K562 (cell line): Measurements from ENCODE around the gene PRSS38. TPM values are rescaled to one million over a fixed set of nuclear protein-coding genes. Genes with fewer than 3 reads are reported as not detected.
A peak's percentile ranks its signal among the peaks of the same experiment; 100 is the strongest.

Experiments
- ATAC-seq: fragments of 200-7000 bp; cut with Tn5 transposase; 3 replicates; pipeline ENCODE4 v1.9.1; 2020; ENCODE audit warnings: moderate library complexity
- BruUV-seq: library from RNA; stranded (reverse); fragments of 400-500 nt; replicated peaks from 2 replicates; lab custom pipeline; 2021; lab: Mats Ljungman, UMichigan
- CTCF ChIA-PET: fragments of 300-600 bp; formaldehyde crosslinking; extraction: SDS; loops from one replicate; lab custom pipeline; 2021; ENCODE audit warnings: low intra/inter-chr PET ratio; lab: Yijun Ruan, JAX
- POLR2A ChIA-PET: fragments of 300-600, 350-650 bp; sonication (Branson Sonifier 250); formaldehyde crosslinking; extraction: SDS; loops from one replicate; lab custom pipeline; 2021; ENCODE audit warnings: antibody characterized with exemption, inconsistent platforms; lab: Yijun Ruan, JAX
- DNase-seq, 4 experiments: peaks; one replicate each; pipeline versions ENCODE4 v3.0.0 to v3.0.0-alpha.2; 2011 to 2018; ENCODE audit warnings: low spot score in 3 of 4, mixed read lengths in 3 of 4; ENCODE audit errors: extremely low read depth in 1 of 4
- FAIRE-seq: peaks from 2 replicates; lab custom pipeline; 2011; peaks lifted over from hg19 to GRCh38; lab: Jason Lieb, UNC
- H2AFZ ChIP-seq: 2 replicates; pipeline ENCODE4 v1.6.0; 2011; ENCODE audit warnings: low read depth, low read length, control low read depth, inconsistent platforms
- H3K27ac ChIP-seq: fragments of 200-600 bp; 3 replicates; pipeline ENCODE4 v1.8.0; 2011; ENCODE audit warnings: low read depth, mild to moderate bottlenecking, control low read depth, inconsistent platforms, low read length, moderate library complexity, mixed read lengths; ENCODE audit errors: extremely low read depth
- H3K27me3 ChIP-seq, 2 experiments: fragments of 300-600 bp in 1 of 2; 2 replicates in 1 of 2; 3 replicates in 1 of 2; pipeline versions ENCODE4 v1.6.0 to v1.8.0; 2011; ENCODE audit warnings: inconsistent platforms in 2 of 2, low read length in 2 of 2, mild to moderate bottlenecking in 1 of 2, mixed read lengths in 1 of 2, moderate library complexity in 1 of 2; ENCODE audit not compliant: control insufficient read depth in 2 of 2, insufficient read depth in 2 of 2
- H3K36me3 ChIP-seq: fragments of 300-600 bp; 3 replicates; pipeline ENCODE4 v1.8.0; 2011; ENCODE audit warnings: mild to moderate bottlenecking, low read length, inconsistent platforms; ENCODE audit not compliant: control insufficient read depth, insufficient read depth
- H3K4me1 ChIP-seq, 2 experiments: fragments of 200-600 bp in 1 of 2; replicated peaks in 1 of 2; 2 replicates in 1 of 2; 3 replicates in 1 of 2; pipeline versions ENCODE4 v1.5.1 to v1.8.0; 2011; ENCODE audit warnings: inconsistent platforms in 2 of 2, low read length in 2 of 2, mild to moderate bottlenecking in 1 of 2, mixed read lengths in 1 of 2, moderate library complexity in 1 of 2; ENCODE audit not compliant: control insufficient read depth in 2 of 2, insufficient read depth in 2 of 2
- H3K4me2 ChIP-seq: 2 replicates; pipeline ENCODE4 v1.6.1; 2011; ENCODE audit warnings: low read length, control low read depth, inconsistent platforms, mixed read lengths; ENCODE audit not compliant: insufficient read depth
- H3K4me3 ChIP-seq: fragments of 200-600 bp; sonication (generic), shearing (Covaris generic); 2 replicates; pipeline ENCODE4 v1.5.1; 2016; ENCODE audit warnings: control low read depth, inconsistent platforms
- H3K79me2 ChIP-seq: fragments of 200-600 bp; 3 replicates; pipeline ENCODE4 v1.8.0; 2011; ENCODE audit warnings: low read length, inconsistent platforms; ENCODE audit not compliant: control insufficient read depth, insufficient read depth
- H3K9ac ChIP-seq, 2 experiments: 2 replicates each; pipeline versions ENCODE4 v1.6.0 to v1.6.1; 2011; ENCODE audit warnings: low read depth in 2 of 2, low read length in 2 of 2, control low read depth in 1 of 2, inconsistent platforms in 1 of 2, mild to moderate bottlenecking in 1 of 2, mixed read lengths in 1 of 2; ENCODE audit not compliant: insufficient read depth in 1 of 2
- H3K9me1 ChIP-seq: one replicate; pipeline ENCODE4 v1.6.0; 2011; ENCODE audit warnings: inconsistent platforms, mild to moderate bottlenecking, low read length, moderate library complexity; ENCODE audit not compliant: control insufficient read depth, insufficient read depth
- H3K9me3 ChIP-seq: replicated peaks from 2 replicates; pipeline ENCODE4 v1.5.1; 2011; ENCODE audit warnings: low read depth, low read length, inconsistent platforms; ENCODE audit not compliant: control insufficient read depth, insufficient read depth
- H4K20me1 ChIP-seq: replicated peaks from 2 replicates; pipeline ENCODE4 v1.6.1; 2011; ENCODE audit warnings: low read length, inconsistent platforms, mixed read lengths; ENCODE audit not compliant: control insufficient read depth, insufficient read depth
- ILK ChIP-seq: fragments of 450-650 bp; IDR thresholded peaks from 2 replicates; pipeline ENCODE4 v1.6.1; 2016; ENCODE audit warnings: missing genetic modification characterization, low read depth, mild to moderate bottlenecking, missing compliant biosample characterization, moderate library complexity, borderline replicate concordance
- JUND ChIP-seq, 2 experiments: IDR thresholded peaks; 2 replicates in 1 of 2; 3 replicates in 1 of 2; pipeline ENCODE4 v1.6.1; 2011; ENCODE audit warnings: borderline replicate concordance in 2 of 2, low read depth in 2 of 2, low read length in 2 of 2, improper control_type of control experiment in 1 of 2, missing biosample characterization in 1 of 2, missing genetic modification characterization in 1 of 2, missing genetic modification reagents in 1 of 2
- RFX5 ChIP-seq: IDR thresholded peaks from 2 replicates; pipeline ENCODE4 v1.6.1; 2011; ENCODE audit warnings: low read depth, mild to moderate bottlenecking, improper control_type of control experiment, low read length
- ZBTB33 ChIP-seq: sonication (generic); formaldehyde crosslinking; IDR thresholded peaks from 2 replicates; pipeline ENCODE4 v1.8.1; 2023; ENCODE audit warnings: mild to moderate bottlenecking, missing genetic modification reagents
- ZNF589 ChIP-seq: fragments of 200-800 bp; sonication (Bioruptor generic); IDR thresholded peaks from 2 replicates; pipeline ENCODE4 v1.6.1; 2016; ENCODE audit warnings: low read depth, missing genetic modification characterization, missing compliant biosample characterization
- ZNF696 ChIP-seq: fragments of 250-450 bp; sonication (Bioruptor Pico); conservative IDR thresholded peaks from 2 replicates; pipeline ENCODE4 v1.4.0; 2020; ENCODE audit warnings: mild to moderate bottlenecking, moderate library complexity
- WGBS: fragments of 100-300 bp; shearing (Covaris generic); methylation state at CpG from one replicate; pipeline ENCODE4 v1.1.6; 2016; ENCODE audit warnings: low coverage, mixed read lengths; ENCODE audit not compliant: insufficient coverage; ENCODE audit errors: missing lambda C conversion rate; 5-methylcytosine and 5-hydroxymethylcytosine counted together
- in situ Hi-C: fragments of 300-500 bp; cut with MboI; formaldehyde crosslinking; loops from 4 replicates; pipeline ENCODE4 v1.15.0; 2018; ENCODE audit warnings: inconsistent platforms, mixed read lengths
- intact Hi-C: fragments of 100-400 bp; cut with micrococcal nuclease; formaldehyde crosslinking; loops from 2 replicates; pipeline ENCODE4 v1.14.2; 2022
- polyA plus RNA-seq, 8 experiments: library from polyadenylated mRNA; depleted of rRNA in 4 of 8; stranded (reverse) in 5 of 8; unstranded in 3 of 8; fragments of >200 nt; fragmentation: Nextera tagmentation in 2 of 8; fragmentation: Illumina TruSeq in 1 of 8; extraction: Ambion mirVana in 2 of 8; extraction: Trizol in 1 of 8; gene quantifications; 2 replicates each; pipeline versions ENCODE4 v1.2.1 to v1.2.3, GENCODE V29; 2011 to 2014; ENCODE audit warnings: inconsistent platforms in 1 of 8, missing spikeins in 1 of 8
- total RNA-seq, 7 experiments: library from RNA; depleted of rRNA in 6 of 7; stranded (reverse); fragments of >200 nt in 6 of 7; fragmentation: Illumina TruSeq in 2 of 7; extraction: Trizol in 2 of 7; gene quantifications; 2 replicates each; pipeline versions ENCODE4 v1.2.1 to v1.2.3, GENCODE V29; 2011 to 2021; ENCODE audit warnings: low replicate concordance in 1 of 7

PRSS38 gene
- total and polyA plus RNA-seq, 9 of the 15 experiments (the other 6 are each of a cell fraction or from before 2014, with no cell fraction given): 0.09 to 0.14 TPM; not detected in 7

- FAIRE-seq: no peak
- H3K9ac ChIP-seq: no peak overlapping the region
- intact Hi-C loops (no loop called here), in situ Hi-C loops (loop anchor here (10.0 kb wide), 1 partner anchor 169 kb away; no protein-coding TSS in a partner anchor)
- no peak for ATAC-seq
- H3K27ac ChIP-seq: no peak overlapping the region
- no peak overlapping the region for H3K4me3 ChIP-seq
- ChIA-PET CTCF (no interaction called here), POLR2A (interaction anchor here (0.6 kb wide), 1 partner anchor 8 kb away, joined by 4 read pairs; no protein-coding TSS in a partner anchor)
- H3K9me3 ChIP-seq: no peaks in the 10 kb centered on the region
- H4K20me1 ChIP-seq: peaks cover 14% of the 10 kb centered on the region; the same call in 1 of the 2 replicates
- no peaks in the 10 kb centered on the region for H3K27me3 ChIP-seq
- no peak overlapping the region for H2AFZ ChIP-seq
- BruUV-seq: no TSS peak
- H3K4me2 ChIP-seq: no peak overlapping the region
- H3K9me1 ChIP-seq: peaks cover 13% of the 10 kb centered on the region
- 87% methylated on average over 17 of the region's 17 CpGs for WGBS
- peaks cover 5 to 23% of the 10 kb centered on the region in 2 experiments for H3K4me1 ChIP-seq
- H3K79me2 ChIP-seq: peaks cover 9% of the 10 kb centered on the region; the same call in 2 of the 3 replicates
- H3K36me3 ChIP-seq: peaks cover 66% of the 10 kb centered on the region; the same call in 2 of the 3 replicates
- DNase-seq: no peak
- TF ChIP-seq ILK (tag): no peak
Measured at GRCh38 chr1:227766015-227766634, 49.4 kb upstream of the PRSS38 start.

- ChIA-PET POLR2A (interaction anchor here (0.6 kb wide), 4 partner anchors 9 to 285 kb away, joined by 3 to 4 read pairs (median 3); no protein-coding TSS in a partner anchor), CTCF (no interaction called here)
- FAIRE-seq (no peak), ATAC-seq (no peak), DNase-seq (no peak)
- Histone ChIP-seq H3K4me2 (no peak overlapping the region), H3K79me2 (peaks cover 9% of the 10 kb centered on the region; the same call in 2 of the 3 replicates), H3K9ac (no peak overlapping the region), H3K27ac (no peak overlapping the region), H3K4me3 (no peak overlapping the region), H3K27me3 (no peaks in the 10 kb centered on the region), H3K36me3 (peaks cover 59% of the 10 kb centered on the region; the same call in 2 of the 3 replicates), H4K20me1 (peaks cover 14% of the 10 kb centered on the region; the same call in 1 of the 2 replicates), H3K9me3 (no peaks in the 10 kb centered on the region), H2AFZ (no peak overlapping the region), H3K4me1 (peaks cover 5 to 23% of the 10 kb centered on the region in 2 experiments), H3K9me1 (peaks cover 13% of the 10 kb centered on the region)
- in situ Hi-C loops (loop anchor here (10.0 kb wide), 1 partner anchor 168 kb away; no protein-coding TSS in a partner anchor), intact Hi-C loops (no loop called here)
- 94% methylated on average over 19 of the region's 19 CpGs for WGBS
- no peak for TF ChIP-seq ZNF589 (CRISPR knock-in tag)
- peak; percentile 13; the same call in 1 of the 2 replicates for TF ChIP-seq ZBTB33 (CRISPR knock-in tag)
- no peak for TF ChIP-seq ZNF696 (CRISPR knock-in tag)
- no peak for TF ChIP-seq JUND (IDR thresholded peaks at IDR 0.05; ENCODE audit: borderline replicate concordance, low read depth, low read length)
- no peak for TF ChIP-seq JUND (tag; IDR thresholded peaks at IDR 0.05; ENCODE audit: borderline replicate concordance, low read depth, low read length)
- no peak for TF ChIP-seq RFX5
- BruUV-seq: no TSS peak
Measured at GRCh38 chr1:227766653-227767277, 48.7 kb upstream of the PRSS38 start.
